Measurements from ENCODE around the gene CTIF.
A peak's percentile ranks its signal among the peaks of the same experiment; 100 is the strongest.

The CTIF gene

DNA sequence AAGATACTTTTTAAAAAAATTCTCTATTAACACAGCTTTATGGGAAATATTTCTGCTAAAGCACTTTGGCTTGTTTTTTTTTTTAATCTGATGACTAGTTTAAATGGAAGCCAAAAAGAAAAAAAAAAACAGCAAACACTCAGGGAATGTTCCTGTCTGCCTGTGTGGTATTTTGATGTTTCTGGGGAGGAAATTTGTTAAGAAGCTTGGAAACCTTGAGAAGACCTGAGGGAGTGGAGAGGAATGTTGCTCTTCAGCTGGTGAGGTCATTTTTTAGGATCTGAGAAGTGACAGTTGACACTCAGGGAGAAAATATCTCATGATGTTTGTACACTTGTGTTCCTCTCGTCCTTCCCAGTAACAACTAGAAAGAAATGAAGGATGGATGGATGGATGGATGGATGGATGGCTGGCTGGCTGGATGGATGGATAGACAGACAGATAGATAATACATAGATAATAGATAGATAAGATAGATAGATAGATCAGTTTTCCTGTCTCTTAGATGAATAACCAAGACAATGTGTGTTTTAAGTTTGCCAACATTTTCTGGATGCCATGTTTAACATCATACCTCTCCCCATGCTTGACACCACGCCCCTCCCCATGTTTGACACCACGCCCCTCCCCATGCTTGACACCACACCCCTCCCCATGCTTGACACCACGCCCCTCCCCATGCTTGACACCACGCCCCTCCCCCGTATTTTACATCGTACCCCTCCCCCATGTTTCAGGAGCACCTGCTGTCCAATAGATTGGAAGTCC lies 84.8 kb downstream of the CTIF start:
- DNase-seq = no peak

DNA sequence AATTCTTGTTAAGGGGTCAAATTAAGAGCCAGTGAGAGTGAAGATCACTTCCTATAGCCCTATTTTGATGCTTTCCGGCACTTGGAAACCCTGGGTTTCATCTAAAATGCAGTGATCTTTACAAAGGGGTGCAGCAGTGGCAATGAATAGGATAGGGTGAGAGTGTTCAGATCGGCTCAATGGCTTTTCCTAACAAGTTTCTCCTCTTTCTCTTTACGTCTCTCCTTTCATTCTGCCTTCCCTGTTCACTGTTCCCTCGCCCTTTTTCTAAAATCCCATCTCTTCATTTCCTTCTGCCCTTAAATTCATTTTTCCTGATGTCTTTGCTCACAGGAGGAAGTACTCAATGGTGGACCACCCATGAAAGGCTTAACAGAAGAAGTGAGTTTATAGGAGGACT lies 86.0 kb downstream of the CTIF start:
- no peak for DNase-seq

- no peak for DNase-seq
Measured at GRCh38 chr18:48627216-48627615, 88.4 kb downstream of the CTIF start.

DNA sequence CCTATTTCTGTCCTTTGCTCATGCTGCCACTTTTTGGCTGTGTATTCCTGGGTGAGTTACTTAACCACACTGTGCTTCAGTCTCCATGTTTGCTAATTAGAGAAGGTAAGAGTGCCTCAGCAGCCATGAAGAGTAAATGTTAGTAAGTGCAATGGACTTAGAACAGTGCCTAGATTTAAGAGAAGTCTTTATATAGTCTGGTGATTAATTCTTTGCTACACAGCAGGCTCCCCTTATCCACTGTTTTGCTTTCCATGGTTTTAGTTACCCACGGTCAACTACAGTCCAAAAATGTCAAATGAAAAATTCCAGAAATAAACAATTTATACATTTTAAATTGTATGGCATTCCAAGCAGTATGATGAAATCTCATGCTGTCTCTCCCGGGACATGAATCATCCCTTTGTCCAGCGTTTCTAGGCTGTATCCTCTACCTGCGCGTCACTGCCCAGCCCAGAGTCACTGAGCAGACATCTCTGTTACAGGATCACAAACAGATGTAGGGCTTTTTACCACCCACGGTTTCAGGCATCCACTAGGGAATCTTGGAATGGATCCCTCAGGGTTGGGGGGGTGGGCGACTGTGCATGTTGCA lies 91.0 kb downstream of the CTIF start:
- DNase-seq = no peak

GRCh38 chr18:48631851-48632250 lies 93.0 kb downstream of the CTIF start:
- no peak for DNase-seq

DNA sequence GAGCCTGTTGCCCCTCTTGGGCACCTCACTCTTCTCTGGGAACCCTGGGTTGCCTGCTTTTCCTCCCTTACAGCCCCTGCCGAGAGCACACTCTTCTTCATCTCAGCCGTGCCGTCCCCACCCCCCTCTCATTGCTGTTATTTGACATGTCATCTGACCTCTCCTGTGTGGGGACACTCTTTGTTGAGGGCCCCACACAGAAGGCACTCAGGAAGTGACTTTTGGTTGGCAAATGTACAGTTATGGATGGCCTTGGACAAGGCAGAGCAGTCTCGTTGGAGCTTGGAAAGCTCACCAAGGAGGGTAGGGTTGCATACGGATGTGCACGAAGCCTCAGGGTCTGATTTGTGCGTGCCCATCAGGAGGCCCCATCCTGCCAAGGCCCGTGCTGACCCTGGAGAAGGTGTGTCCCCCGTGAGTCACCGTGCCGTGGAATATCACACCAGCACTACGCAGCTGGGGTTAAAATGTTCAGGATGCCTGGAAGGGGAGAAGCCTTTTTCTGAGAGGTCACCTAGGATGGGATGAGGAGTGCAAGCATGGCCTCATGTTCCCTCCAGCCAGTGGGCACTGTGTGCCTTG lies 93.9 kb downstream of the CTIF start:
- DNase-seq = no peak

DNA sequence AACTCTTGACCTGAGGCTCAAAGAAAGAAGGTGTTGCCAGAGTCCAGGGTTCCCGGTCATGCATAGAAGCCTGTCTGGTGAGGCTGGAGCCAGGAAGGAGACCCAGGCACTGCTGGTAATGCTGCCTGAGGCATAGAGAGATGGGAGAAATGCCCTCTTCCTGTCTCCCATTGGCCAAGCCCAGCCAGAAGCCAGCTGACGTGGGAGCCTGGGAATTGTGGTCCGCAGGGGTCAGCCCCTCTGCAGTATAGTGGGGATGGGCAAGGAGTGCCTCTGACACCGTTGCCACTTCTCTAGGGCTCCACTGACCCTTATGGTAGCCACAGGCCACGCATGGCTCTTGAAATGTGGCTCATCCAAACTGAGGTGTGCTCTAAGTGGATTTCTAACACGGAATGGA lies 95.7 kb downstream of the CTIF start:
- DNase-seq = no peak

GRCh38 chr18:48634975-48635374 lies 96.1 kb downstream of the CTIF start:
- no peak for DNase-seq

GRCh38 chr18:48635806-48636205 lies 97.0 kb downstream of the CTIF start:
- DNase-seq = no peak

- DNase-seq = no peak
Measured at GRCh38 chr18:48636436-48636835, 97.6 kb downstream of the CTIF start.

DNA sequence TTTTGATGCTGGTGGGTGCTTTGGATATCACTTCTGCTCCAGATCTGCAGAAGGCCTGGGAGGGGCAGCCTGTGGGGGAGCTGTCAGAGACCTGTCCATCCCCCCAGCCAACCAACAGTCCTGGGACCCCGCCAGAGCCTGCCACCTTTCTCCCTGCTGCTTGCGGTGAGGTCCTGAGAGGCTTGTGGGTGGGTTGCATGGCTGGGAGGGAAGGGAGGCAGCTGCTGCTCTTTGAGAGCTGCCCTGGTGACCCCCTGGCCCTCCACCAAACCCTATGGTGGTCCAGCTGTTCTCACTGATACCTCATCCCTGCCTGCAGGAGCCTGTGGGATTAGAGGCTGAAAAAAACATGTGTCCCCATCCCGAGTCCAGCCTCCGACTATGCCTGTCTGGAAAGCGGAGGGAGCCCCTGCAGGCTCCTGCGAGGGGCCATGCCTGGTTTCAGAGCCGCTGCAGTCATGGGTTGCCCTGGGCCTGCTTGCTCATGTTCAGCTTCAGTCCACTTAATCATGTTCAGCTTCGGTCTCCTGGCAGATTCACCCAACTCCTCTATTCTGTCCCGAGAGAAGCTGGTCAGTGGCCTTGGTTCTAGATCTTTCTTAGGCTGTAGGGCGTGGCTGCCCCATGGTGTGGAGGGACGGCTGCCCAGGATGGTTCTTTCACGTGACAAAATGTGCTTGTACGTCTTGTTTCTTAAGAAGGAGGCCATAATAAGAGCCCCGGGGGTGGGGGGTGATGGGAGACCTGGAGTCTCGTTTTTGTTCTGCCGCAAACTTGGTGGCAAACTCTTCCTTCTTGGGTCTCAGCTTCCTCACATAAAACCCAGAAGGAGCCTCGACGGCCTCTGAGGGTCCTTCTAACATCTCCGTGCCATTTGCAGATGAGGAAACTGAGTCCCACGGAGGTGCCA lies 98.5 kb downstream of the CTIF start:
- DNase-seq = no peak

DNA sequence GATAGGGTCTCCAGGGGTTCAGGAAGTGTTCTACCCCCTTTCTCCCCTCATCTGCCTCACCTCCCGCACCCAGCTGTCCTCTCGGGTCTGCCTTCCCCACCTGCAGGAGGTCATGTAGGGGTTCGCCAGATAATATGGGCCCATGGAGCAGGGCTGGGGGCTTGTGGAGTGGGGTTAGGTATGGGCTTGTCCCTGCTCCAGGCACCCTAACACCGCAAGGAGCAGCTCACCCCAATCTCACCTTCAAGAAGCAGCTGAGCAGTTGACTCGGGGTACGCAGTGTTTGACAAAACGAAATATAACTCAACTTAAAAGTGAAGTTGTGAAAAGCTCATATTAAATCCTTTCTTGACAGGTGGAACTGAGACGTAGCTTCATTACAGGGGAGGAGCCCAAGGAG lies 99.6 kb downstream of the CTIF start:
- DNase-seq = no peak

DNA sequence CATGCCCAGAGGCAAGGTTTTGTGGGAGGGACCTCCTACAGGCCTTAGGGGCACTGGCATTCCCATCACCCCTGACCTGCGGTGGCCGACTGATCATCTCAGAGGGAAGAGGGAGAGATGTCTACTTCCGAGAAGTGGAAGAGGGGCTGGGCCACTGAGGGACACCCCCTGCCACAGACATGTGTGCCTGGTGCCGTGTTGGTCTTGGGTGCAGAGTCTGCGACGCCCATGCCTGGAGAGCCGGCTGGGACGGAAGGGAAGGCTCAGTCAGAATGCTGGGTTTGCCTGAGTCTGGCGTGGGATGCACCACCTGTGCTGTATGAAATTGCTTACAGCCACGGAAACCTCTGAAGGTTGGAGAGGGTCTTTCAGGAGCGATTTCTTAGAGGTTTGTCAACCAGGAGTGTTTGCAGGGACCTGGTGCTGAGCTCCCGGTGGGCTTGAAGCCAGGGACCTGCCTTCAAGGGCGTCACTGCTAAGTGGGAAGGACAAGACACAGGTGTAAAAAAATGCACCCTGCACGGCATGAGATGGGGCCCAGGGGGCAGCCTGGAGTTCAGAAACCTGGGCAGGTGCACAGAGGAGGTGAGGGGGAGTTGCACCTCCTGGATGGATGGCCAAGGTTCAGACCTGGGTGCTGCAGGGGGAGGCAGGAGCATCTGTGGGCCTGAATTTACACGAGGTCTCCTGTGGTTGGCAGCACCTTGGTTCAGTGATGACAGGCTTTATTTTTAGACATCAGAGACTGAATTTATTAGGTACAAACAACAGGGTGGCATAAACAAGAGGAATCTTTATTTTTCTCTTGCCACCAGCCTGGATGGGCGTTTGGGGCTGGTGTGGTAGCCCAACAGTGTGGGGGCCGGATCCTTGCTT lies 100.3 kb downstream of the CTIF start:
- DNase-seq = no peak

DNA sequence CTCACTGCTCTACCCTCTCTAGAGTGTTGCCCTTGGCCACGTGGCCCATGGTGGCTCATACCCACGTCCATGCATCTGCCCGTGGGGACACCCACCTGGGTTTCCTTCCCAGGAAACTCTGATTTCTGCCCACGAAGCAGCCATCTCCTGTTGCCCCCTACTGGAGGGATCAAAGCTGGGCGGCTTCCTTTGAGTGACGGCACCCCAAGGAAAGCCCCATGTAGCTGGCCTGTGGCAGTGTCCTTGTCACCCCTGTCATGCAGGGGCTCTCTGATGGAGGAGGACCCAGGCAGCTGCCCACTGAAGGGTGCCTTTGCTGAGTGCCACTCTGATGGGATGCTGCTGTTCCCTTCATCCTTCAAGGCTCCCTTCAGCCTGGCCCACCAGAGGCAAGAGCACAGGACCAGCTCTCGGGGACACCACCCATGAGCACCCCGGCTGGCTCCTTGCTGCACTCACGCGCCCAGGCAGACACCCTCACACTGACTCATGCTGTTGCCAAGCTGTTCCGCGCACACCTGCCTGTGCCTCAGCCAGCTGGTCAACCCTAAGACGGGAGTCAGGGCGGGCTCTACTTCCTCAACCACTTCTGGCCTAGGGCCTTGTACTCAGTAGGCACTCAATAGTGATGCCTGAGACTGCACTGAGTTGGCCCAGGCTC lies 101.1 kb downstream of the CTIF start:
- peak in 2 of 4 experiments; percentile 12 to 21 for DNase-seq

DNA sequence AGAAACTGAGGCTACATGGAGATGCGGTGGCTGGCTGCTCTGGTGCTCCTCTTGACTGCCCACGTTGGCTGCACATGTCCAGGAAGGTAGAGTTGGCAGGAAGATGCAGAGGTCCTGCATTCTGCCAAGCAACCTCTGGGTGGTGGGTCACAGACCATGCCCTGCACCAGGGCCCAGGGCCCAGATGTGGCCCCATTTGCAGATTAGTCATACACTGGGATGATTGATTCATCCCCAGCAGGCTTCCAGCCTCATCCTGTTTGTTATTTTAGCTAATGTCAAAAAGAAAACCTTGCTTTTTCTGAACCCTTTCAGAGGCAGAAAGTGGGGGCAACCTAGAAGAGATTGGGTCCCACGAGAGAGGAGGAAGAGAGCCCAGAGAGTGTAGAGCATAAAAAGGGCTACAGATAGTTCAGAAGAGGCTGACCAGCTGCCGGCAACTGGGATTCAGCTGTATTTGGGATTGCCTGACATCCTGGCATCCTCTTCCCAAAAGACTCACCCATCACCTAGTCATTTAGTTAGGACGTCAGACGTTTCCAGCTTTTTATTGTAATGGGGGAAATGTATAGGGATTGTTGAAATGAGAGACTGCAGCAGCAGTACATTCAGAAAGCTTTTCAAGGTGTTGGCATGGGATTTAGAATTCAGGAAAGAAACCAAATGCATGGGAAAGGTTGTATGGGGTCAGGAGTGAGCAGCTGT lies 101.9 kb downstream of the CTIF start:
- no peak for DNase-seq

GRCh38 chr18:48641981-48642380 lies 103.2 kb downstream of the CTIF start:
- no peak for DNase-seq

GRCh38 chr18:48642503-48642902 lies 103.7 kb downstream of the CTIF start:
- no peak for DNase-seq

DNA sequence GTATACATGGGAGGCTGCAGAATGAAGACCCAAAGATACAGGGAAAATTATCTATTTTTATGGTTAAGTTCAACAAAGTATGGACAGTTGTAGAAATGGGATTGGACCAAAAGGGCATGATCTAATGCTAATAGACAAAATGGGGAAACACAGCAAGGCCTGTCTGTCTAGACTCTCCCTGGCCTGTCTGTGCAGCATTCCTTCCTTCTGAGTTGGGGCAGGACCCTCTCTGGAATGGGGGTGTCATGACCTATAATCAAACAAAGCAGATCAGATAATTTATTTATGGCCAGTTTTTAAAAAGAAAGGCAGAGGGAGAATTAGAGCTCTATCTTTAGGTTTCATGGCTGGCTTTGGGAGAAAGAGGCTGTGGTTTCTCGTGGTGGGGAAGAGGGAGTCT lies 104.4 kb downstream of the CTIF start:
- no peak for DNase-seq

DNA sequence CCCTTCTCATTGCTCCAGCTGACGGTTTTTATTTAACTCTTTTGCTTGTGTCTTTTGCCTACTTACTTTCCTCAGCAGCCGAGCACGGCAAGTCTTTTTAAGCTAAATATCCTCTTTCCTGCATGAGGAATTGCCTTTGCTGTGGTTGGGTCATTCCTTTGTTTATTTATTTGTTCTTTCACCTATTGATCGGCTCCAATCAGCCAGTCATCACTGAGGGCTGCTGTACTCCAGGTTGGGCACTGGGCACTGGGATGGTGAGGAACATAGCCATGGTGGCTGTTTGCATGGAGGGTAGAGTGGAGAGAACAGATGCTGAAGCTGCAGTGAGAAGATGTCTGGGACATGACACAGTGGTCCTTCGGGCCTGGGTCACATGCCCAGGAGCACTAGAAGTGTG lies 105.2 kb downstream of the CTIF start:
- no peak for DNase-seq

GRCh38 chr18:48645427-48646002 lies 106.7 kb downstream of the CTIF start:
- no peak for DNase-seq

GRCh38 chr18:48646976-48647375 lies 108.1 kb downstream of the CTIF start:
- DNase-seq = no peak
